CD4-positive, alpha-beta memory T cell (primary cell): Measurements from ENCODE around the gene ANKRD13D. TPM values are rescaled to one million over a fixed set of nuclear protein-coding genes. Genes with fewer than 3 reads are reported as not detected.

ENCODE experiments used
- CTCF ChIA-PET: fragments of 350-600 bp; sonication (Branson Sonifier 250); formaldehyde crosslinking; loops from one replicate; lab custom pipeline; 2021; ENCODE audit warnings: inconsistent platforms; ENCODE audit not compliant: partially characterized antibody; lab: Charles Lee
- POLR2A ChIA-PET: fragments of 350-600 bp; sonication (Branson Sonifier 250); formaldehyde crosslinking; loops from one replicate; lab custom pipeline; 2021; ENCODE audit not compliant: partially characterized antibody; lab: Charles Lee
- DNase-seq, 5 donors: peaks; one replicate each; pipeline versions ENCODE4 v3.0.0 to v3.0.0-alpha.2; 2020 to 2022; ENCODE audit warnings: mixed read lengths in 1 of 5
- H3K27ac ChIP-seq: one replicate; pipeline ENCODE4 v1.7.0; 2013; ENCODE audit warnings: low read depth, low read length
- H3K27me3 ChIP-seq: 2 replicates; pipeline ENCODE4 v1.7.0; 2013; ENCODE audit warnings: mild to moderate bottlenecking, low read length, moderate library complexity; ENCODE audit not compliant: insufficient read depth
- H3K36me3 ChIP-seq: 2 replicates; pipeline ENCODE4 v1.7.0; 2013; ENCODE audit warnings: mild to moderate bottlenecking, low read length, moderate library complexity; ENCODE audit not compliant: insufficient read depth
- H3K4me1 ChIP-seq: 2 replicates; pipeline ENCODE4 v1.7.0; 2013; ENCODE audit warnings: mild to moderate bottlenecking, low read length, moderate library complexity; ENCODE audit not compliant: insufficient read depth
- H3K4me3 ChIP-seq, 2 donors: one replicate each; pipeline ENCODE4 v1.7.0; 2013; ENCODE audit warnings: low read length in 2 of 2, mild to moderate bottlenecking in 1 of 2
- H3K9me3 ChIP-seq, 2 donors: one replicate each; pipeline ENCODE4 v1.7.0; 2013; ENCODE audit warnings: low read length in 2 of 2, control low read depth in 1 of 2; ENCODE audit not compliant: control insufficient read depth in 1 of 2
- H3K27ac Mint-ChIP-seq, 7 donors: one replicate each; pipeline ENCODE4 v1.8.0; 2020 to 2021; ENCODE audit warnings: mixed read lengths in 7 of 7, mild to moderate bottlenecking in 6 of 7, inconsistent platforms in 3 of 7, moderate library complexity in 3 of 7
- H3K27me3 Mint-ChIP-seq, 2 donors: one replicate each; pipeline ENCODE4 v1.8.0; 2020 to 2021; ENCODE audit warnings: mixed read lengths in 2 of 2
- H3K36me3 Mint-ChIP-seq, 2 donors: one replicate each; pipeline ENCODE4 v1.8.0; 2020 to 2021; ENCODE audit warnings: mixed read lengths in 2 of 2, inconsistent platforms in 1 of 2, mild to moderate bottlenecking in 1 of 2
- H3K4me1 Mint-ChIP-seq, 4 donors: one replicate each; pipeline ENCODE4 v1.8.0; 2020 to 2021; ENCODE audit warnings: mixed read lengths in 4 of 4, mild to moderate bottlenecking in 1 of 4
- H3K4me3 Mint-ChIP-seq, 8 donors: one replicate each; pipeline ENCODE4 v1.8.0; 2020 to 2021; ENCODE audit warnings: mixed read lengths in 8 of 8, mild to moderate bottlenecking in 7 of 8, moderate library complexity in 6 of 8, inconsistent platforms in 3 of 8
- H3K9me3 Mint-ChIP-seq, 8 donors: one replicate each; pipeline ENCODE4 v1.8.0; 2020 to 2021; ENCODE audit warnings: mixed read lengths in 8 of 8, mild to moderate bottlenecking in 5 of 8, inconsistent platforms in 3 of 8, moderate library complexity in 1 of 8
- intact Hi-C: fragments of 100-400 bp; cut with micrococcal nuclease; formaldehyde crosslinking; loops from one replicate; pipeline ENCODE4 v1.15.1; 2023
- polyA plus RNA-seq, 2 donors: library from polyadenylated mRNA; unstranded; fragments of 300-500 nt; fragmentation: Illumina TruSeq; gene quantifications; one replicate each; pipeline ENCODE4 v1.2.3, GENCODE V29; 2021
- total RNA-seq, 2 experiments: library from RNA; stranded (reverse); gene quantifications; one replicate each; pipeline ENCODE4 v1.2.3, GENCODE V29; 2021

Gene ANKRD13D
- total and polyA plus RNA-seq, 4 experiments from 2014 or later: 12.0 to 247 (median 138) TPM

GRCh38 chr11:67311556-67312082, 22.5 kb downstream of the ANKRD13D start:
- H3K27ac ChIP-seq: peak overlapping the region; percentile 55
- no peaks in the 10 kb centered on the region for H3K9me3 ChIP-seq
- Mint-ChIP-seq H3K36me3 (no peaks in the 10 kb centered on the region), H3K27me3 (no peaks in the 10 kb centered on the region), H3K4me3 (peak overlapping the region in 7 of 8 donors; percentile 33 to 74 (median 53)), H3K4me1 (peaks cover 22 to 53% (median 39%) of the 10 kb centered on the region in 4 donors), H3K27ac (peak overlapping the region; percentile 80 to 97 (median 93)), H3K9me3 (no peaks in the 10 kb centered on the region)
- POLR2A ChIA-PET: interaction anchor here (1.3 to 13.1 kb wide), 3 partner anchors 8 to 44 kb away, joined by 4 to 358 read pairs (median 184); partner anchors contain the start of genes ANKRD13D, GRK2 and SSH3
- no peaks in the 10 kb centered on the region for H3K27me3 ChIP-seq
- no peak for DNase-seq
- H3K36me3 ChIP-seq: no peaks in the 10 kb centered on the region
- intact Hi-C loops: no loop called here
- H3K4me1 ChIP-seq: peaks cover 45% of the 10 kb centered on the region
- CTCF ChIA-PET: interaction anchor here (1.4 to 11.2 kb wide), 2 partner anchors 22 to 48 kb away, joined by 4 to 155 read pairs; no protein-coding TSS in a partner anchor
- no peak overlapping the region for H3K4me3 ChIP-seq

DNA sequence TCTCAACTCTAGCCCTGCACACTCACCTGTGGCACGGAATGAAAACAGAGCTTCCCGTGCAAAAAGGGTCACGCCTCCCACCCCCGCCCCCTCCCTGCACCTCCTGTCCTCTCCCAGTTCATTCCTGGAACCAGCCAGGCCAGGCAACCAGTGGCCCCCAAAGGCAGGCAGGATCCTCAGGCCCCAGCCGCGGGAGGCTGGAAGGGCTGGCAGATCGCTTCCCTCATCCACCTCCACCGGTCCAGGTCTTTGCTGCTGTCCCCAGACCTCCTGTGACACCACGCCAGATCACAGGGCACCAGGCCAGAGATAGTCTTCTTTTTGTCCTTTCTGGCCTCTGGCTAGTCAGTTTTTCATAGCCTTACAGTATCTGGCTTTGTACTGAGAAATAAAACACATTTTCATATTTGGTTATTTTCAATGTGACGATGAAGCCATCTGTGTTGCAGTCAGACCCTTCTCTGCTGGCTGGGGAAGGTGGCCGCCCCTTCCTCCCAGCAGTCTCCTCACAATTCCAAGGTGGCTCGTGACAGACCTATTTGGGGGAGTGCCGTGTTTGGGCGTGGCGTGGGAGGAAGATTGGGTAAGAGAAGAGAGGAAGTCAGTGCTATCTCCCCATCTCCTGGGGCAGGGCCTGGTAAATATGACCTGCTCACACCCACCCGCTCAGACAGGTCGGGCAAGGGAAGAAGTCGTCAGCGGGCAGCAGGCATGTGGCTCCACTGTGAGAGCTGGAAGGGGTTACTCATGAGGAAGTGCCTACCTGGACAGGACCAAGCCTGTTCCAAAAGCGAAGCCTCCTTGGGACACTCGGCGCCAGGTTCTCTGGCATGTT, 23.3 kb downstream of the ANKRD13D start:
- H3K27ac Mint-ChIP-seq: peak overlapping the region; percentile 82 to 97 (median 93)
- no peaks in the 10 kb centered on the region for H3K27me3 Mint-ChIP-seq
- intact Hi-C loops: no loop called here
- CTCF ChIA-PET: interaction anchor here (1.0 to 11.2 kb wide), 4 partner anchors 9 to 49 kb away, joined by 3 to 155 read pairs (median 6); partner anchors contain the start of gene SSH3
- H3K36me3 Mint-ChIP-seq: peaks cover 0 to under 1% of the 10 kb centered on the region in 2 donors
- peaks cover 45% of the 10 kb centered on the region for H3K4me1 ChIP-seq
- H3K27me3 ChIP-seq: no peaks in the 10 kb centered on the region
- H3K4me3 ChIP-seq: no peak overlapping the region
- H3K36me3 ChIP-seq: no peaks in the 10 kb centered on the region
- POLR2A ChIA-PET: interaction anchor here (0.7 to 13.1 kb wide), 4 partner anchors 11 to 45 kb away, joined by 5 to 358 read pairs (median 140); partner anchors contain the start of genes ANKRD13D, GRK2 and SSH3
- no peaks in the 10 kb centered on the region for H3K9me3 ChIP-seq
- H3K4me3 Mint-ChIP-seq: peak overlapping the region in 7 of 8 donors; percentile 76 to 89 (median 82)
- peak overlapping the region; percentile 55 for H3K27ac ChIP-seq
- peak; percentile 38 to 81 (median 48) for DNase-seq
- H3K4me1 Mint-ChIP-seq: peaks cover 24 to 60% (median 42%) of the 10 kb centered on the region in 4 donors
- no peaks in the 10 kb centered on the region for H3K9me3 Mint-ChIP-seq

DNA sequence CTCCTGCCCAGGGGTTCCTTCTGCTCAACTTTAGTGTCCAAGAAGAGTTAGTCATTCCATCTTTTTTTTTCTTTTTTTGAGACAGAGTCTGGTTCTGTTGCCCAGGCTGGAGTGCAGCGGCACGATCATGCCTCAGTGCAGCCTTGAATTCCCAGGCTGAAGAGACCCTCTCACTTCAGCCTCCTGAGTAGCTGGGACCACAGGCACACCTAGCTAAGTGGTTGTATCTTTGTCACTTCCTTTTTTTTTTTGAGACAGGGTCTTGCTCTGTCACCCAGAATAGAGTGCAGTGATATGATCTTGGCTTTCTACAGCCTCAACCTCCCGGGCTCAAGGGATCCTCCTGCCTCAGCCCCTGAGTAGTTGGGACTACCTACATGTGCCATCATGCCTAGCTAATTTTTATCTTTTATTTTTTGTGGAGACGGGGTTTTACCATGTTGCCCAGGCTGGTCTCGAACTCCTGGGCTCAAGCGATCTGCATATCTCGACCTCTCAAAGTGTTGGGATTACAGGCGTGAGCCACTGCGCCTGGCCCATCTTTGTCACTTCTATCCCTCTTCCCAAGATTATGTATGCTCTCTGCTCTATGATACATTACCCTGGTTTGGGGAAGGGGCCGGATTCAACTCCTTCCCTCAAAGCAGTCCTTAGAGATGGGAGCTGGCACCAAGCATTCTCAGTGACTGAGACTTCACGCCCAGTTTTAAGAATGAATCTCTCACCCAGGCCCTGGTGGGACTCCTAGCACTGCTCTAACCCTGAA, 24.2 kb downstream of the ANKRD13D start:
- H3K4me1 Mint-ChIP-seq: peaks cover 26 to 66% (median 47%) of the 10 kb centered on the region in 4 donors

GRCh38 chr11:67314218-67314617, 25.1 kb downstream of the ANKRD13D start:
- H3K27me3 ChIP-seq: no peaks in the 10 kb centered on the region
- peaks cover 51% of the 10 kb centered on the region for H3K4me1 ChIP-seq
- no peak overlapping the region for H3K27ac ChIP-seq
- DNase-seq: no peak
- Mint-ChIP-seq H3K27me3 (no peaks in the 10 kb centered on the region), H3K27ac (peak overlapping the region; percentile 37 to 92 (median 82)), H3K9me3 (peaks cover 0 to 4% (median 0%) of the 10 kb centered on the region in 8 donors), H3K36me3 (peaks cover 0 to 4% of the 10 kb centered on the region in 2 donors), H3K4me3 (peak overlapping the region in 3 of 8 donors; percentile 7 to 44 (median 23)), H3K4me1 (peaks cover 31 to 70% (median 54%) of the 10 kb centered on the region in 4 donors)
- no peaks in the 10 kb centered on the region for H3K9me3 ChIP-seq
- H3K4me3 ChIP-seq: no peak overlapping the region
- ChIA-PET POLR2A (interaction anchor here (1.0 to 13.1 kb wide), 7 partner anchors 12 to 94 kb away, joined by 3 to 358 read pairs (median 7); partner anchors contain the start of genes ANKRD13D, GRK2 and SSH3), CTCF (interaction anchor here (0.7 to 11.2 kb wide), 6 partner anchors 11 to 90 kb away, joined by 3 to 155 read pairs (median 6); partner anchors contain the start of genes GRK2, POLD4, SSH3 and TBC1D10C)
- no peaks in the 10 kb centered on the region for H3K36me3 ChIP-seq
- intact Hi-C loops: no loop called here

More for the DNA sequence above, 24.2 kb downstream of the ANKRD13D start:
- intact Hi-C loops: no loop called here
- Mint-ChIP-seq H3K27ac (peak overlapping the region; percentile 82 to 97 (median 93)), H3K36me3 (peaks cover 0 to 4% of the 10 kb centered on the region in 2 donors), H3K4me3 (peak overlapping the region in 7 of 8 donors; percentile 51 to 89 (median 74)), H3K27me3 (no peaks in the 10 kb centered on the region), H3K9me3 (peaks cover 0 to 4% (median 0%) of the 10 kb centered on the region in 8 donors)
- DNase-seq: no peak
- no peaks in the 10 kb centered on the region for H3K27me3 ChIP-seq
- no peaks in the 10 kb centered on the region for H3K9me3 ChIP-seq
- ChIA-PET POLR2A (interaction anchor here (0.7 to 13.1 kb wide), 7 partner anchors 11 to 73 kb away, joined by 3 to 358 read pairs (median 7); partner anchors contain the start of genes ANKRD13D, GRK2 and SSH3), CTCF (interaction anchor here (0.7 to 11.2 kb wide), 7 partner anchors 10 to 91 kb away, joined by 3 to 155 read pairs (median 4); partner anchors contain the start of genes POLD4, SSH3 and TBC1D10C)
- no peaks in the 10 kb centered on the region for H3K36me3 ChIP-seq
- peak overlapping the region; percentile 55 for H3K27ac ChIP-seq
- no peak overlapping the region for H3K4me3 ChIP-seq
- peaks cover 48% of the 10 kb centered on the region for H3K4me1 ChIP-seq

DNA sequence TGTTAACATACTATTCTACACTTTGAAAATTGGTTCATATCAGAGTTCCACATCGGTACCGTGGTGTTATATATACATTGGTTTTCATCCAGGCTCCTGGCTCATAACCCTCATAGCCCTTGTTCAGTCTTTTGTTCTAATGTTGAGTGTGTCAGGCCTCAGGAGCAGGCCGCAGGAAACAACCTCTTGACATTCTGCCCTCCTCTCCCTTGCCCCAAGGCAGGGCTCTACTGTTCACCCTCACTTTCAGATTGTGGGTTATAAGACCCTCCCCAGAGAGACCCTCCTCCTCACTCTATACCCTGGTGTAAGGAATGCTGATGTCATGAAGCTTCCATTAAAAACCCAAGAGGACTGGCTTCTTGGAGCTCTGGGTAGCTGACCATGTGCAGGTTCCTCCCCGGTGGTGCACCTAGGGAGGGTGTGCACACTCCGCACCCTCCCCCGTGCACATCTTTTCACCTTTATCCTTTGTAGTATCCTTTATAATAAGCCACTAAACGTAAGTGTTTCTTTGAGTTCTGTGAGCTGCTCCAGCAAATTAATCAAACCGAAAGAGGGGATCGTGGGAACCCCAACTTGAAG, 26.3 kb downstream of the ANKRD13D start:
- Histone ChIP-seq H3K9me3 (no peaks in the 10 kb centered on the region), H3K4me3 (no peak overlapping the region), H3K27ac (no peak overlapping the region), H3K27me3 (no peaks in the 10 kb centered on the region), H3K4me1 (peaks cover 51% of the 10 kb centered on the region), H3K36me3 (no peaks in the 10 kb centered on the region)
- H3K36me3 Mint-ChIP-seq: peaks cover 0 to 4% of the 10 kb centered on the region in 2 donors
- peaks cover 32 to 65% (median 53%) of the 10 kb centered on the region in 4 donors for H3K4me1 Mint-ChIP-seq
- no peak for DNase-seq
- H3K27ac Mint-ChIP-seq: peak overlapping the region in 6 of 7 donors; percentile 43 to 87 (median 77)
- H3K4me3 Mint-ChIP-seq: peak overlapping the region; percentile 29 to 77 (median 60)
- peaks cover 0 to 4% (median 0%) of the 10 kb centered on the region in 8 donors for H3K9me3 Mint-ChIP-seq
- ChIA-PET POLR2A (interaction anchor here (1.0 to 13.1 kb wide), 9 partner anchors 14 to 93 kb away, joined by 3 to 358 read pairs (median 7); partner anchors contain the start of genes ANKRD13D, GRK2, POLD4 and SSH3), CTCF (interaction anchor here (0.6 to 11.2 kb wide), 8 partner anchors 13 to 250 kb away, joined by 3 to 155 read pairs (median 4); partner anchors contain the start of genes ANKRD13D and GRK2)
- intact Hi-C loops: no loop called here
- H3K27me3 Mint-ChIP-seq: no peaks in the 10 kb centered on the region

DNA sequence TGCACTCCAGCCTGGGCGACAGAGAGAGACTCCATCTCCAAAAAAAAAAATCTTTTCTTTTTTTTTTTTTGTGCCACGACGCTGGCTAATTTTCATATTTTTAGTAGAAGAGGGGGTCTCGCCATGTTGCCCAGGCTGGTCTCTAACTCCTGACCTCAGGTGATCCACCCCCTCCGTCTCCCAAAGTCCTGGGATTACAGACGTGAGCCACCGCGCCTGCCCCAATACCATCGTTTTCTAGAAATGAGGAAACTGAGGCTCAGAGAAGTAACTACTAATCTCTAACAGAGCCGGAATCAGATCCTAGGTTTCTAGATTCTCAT, 27.7 kb downstream of the ANKRD13D start:
- ChIA-PET CTCF (interaction anchor here (0.8 to 11.2 kb wide), 19 partner anchors 12 to 236 kb away, joined by 3 to 155 read pairs (median 5); partner anchors contain the start of genes ANKRD13D, GRK2 and SSH3), POLR2A (interaction anchor here (0.9 to 13.1 kb wide), 17 partner anchors 10 to 198 kb away, joined by 3 to 358 read pairs (median 8); partner anchors contain the start of genes ANKRD13D, CLCF1, GRK2 and POLD4)
- no peaks in the 10 kb centered on the region for H3K36me3 ChIP-seq
- H3K27me3 Mint-ChIP-seq: no peaks in the 10 kb centered on the region
- no peaks in the 10 kb centered on the region for H3K27me3 ChIP-seq
- peak overlapping the region; percentile 74 to 99 (median 97) for H3K27ac Mint-ChIP-seq
- peak overlapping the region; percentile 69 for H3K27ac ChIP-seq
- intact Hi-C loops: loop anchor here (1.0 to 2.0 kb wide), 8 partner anchors 14 to 236 kb away; partner anchors contain the start of genes GRK2 and SSH3
- peak overlapping the region; percentile 94 to 99 (median 98) for H3K4me3 Mint-ChIP-seq
- no peaks in the 10 kb centered on the region for H3K9me3 ChIP-seq
- peak overlapping the region; percentile 91 for H3K4me3 ChIP-seq
- H3K4me1 Mint-ChIP-seq: peaks cover 30 to 54% (median 45%) of the 10 kb centered on the region in 4 donors
- H3K36me3 Mint-ChIP-seq: peaks cover 0 to 4% of the 10 kb centered on the region in 2 donors
- H3K9me3 Mint-ChIP-seq: peaks cover 0 to 4% (median 0%) of the 10 kb centered on the region in 8 donors
- peaks cover 40% of the 10 kb centered on the region for H3K4me1 ChIP-seq
- peak in 1 of 5 donors; percentile 15 for DNase-seq
